Tibial nerve (tissue), 4 donors: ENCODE measurements around the gene BTAF1.

Source experiments
- EP300 ChIP-seq, 2 donors: sonication (generic); formaldehyde crosslinking; IDR thresholded peaks; one replicate each; pipeline ENCODE4 v1.6.1; 2017; ENCODE audit warnings: antibody characterized with exemption in 2 of 2, mild to moderate bottlenecking in 1 of 2
- TF ChIP-seq, protein P1 (sequence below), 5 experiments: fragments of 200-600 bp in 3 of 5; fragments of 450-650 bp in 2 of 5; sonication (generic) in 3 of 5; IDR thresholded peaks; one replicate each; pipeline ENCODE4 v1.5.1; 2016 to 2019; ENCODE audit warnings: antibody characterized with exemption in 5 of 5, mild to moderate bottlenecking in 3 of 5, moderate library complexity in 2 of 5

DNA sequence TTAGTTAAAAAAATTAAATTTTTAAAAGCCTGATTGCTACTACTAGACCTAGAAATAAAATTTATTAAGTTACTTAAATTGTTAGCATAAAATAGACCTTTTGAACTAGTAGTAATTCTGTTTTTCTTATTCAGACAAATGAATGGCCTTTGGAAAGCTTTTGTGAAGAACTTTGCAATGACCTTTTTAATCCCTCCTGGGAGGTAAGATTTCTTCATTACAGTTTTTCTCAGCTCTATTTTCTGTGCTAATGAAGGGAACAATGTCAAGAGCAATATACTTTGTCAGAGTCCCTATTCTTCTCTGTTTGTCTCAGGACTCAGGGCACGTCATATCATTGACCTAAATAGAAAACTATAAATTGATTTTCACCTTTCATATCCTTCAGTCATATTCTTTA lies 33.5 kb downstream of the BTAF1 start:
- TF ChIP-seq, protein P1, sequence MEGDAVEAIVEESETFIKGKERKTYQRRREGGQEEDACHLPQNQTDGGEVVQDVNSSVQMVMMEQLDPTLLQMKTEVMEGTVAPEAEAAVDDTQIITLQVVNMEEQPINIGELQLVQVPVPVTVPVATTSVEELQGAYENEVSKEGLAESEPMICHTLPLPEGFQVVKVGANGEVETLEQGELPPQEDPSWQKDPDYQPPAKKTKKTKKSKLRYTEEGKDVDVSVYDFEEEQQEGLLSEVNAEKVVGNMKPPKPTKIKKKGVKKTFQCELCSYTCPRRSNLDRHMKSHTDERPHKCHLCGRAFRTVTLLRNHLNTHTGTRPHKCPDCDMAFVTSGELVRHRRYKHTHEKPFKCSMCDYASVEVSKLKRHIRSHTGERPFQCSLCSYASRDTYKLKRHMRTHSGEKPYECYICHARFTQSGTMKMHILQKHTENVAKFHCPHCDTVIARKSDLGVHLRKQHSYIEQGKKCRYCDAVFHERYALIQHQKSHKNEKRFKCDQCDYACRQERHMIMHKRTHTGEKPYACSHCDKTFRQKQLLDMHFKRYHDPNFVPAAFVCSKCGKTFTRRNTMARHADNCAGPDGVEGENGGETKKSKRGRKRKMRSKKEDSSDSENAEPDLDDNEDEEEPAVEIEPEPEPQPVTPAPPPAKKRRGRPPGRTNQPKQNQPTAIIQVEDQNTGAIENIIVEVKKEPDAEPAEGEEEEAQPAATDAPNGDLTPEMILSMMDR (IDR thresholded peaks at IDR 0.05) = no peak
- TF ChIP-seq EP300 (IDR thresholded peaks at IDR 0.05) = no peak
